Measurements from ENCODE around the gene MCEMP1. TPM values are rescaled to one million over a fixed set of nuclear protein-coding genes. Genes with fewer than 3 reads are reported as not detected.

MCEMP1 gene
- total and polyA plus RNA-seq, 2 of the 4 experiments (the other 2 are of a cell fraction): 0.15 TPM; not detected in 1

GRCh38 chr19:7692417-7693088, 15.7 kb downstream of the MCEMP1 start:
- Histone ChIP-seq H3K27ac (ENCODE audit: insufficient read depth, low read length) (no peak overlapping the region), H2BK5ac (ENCODE audit: low read depth, low read length, poor library complexity, severe bottlenecking) (no peak overlapping the region), H2BK120ac (ENCODE audit: low read depth, low read length) (no peak overlapping the region), H3K27me3 (ENCODE audit: control insufficient read depth, insufficient read depth, low read length) (peaks cover 10% of the 10 kb centered on the region), H3K18ac (ENCODE audit: low read depth, low read length) (no peak overlapping the region), H4K91ac (ENCODE audit: insufficient read depth, low read depth, low read length) (no peak overlapping the region), H3K4ac (ENCODE audit: low read depth, low read length) (no peak overlapping the region), H3K9me3 (ENCODE audit: control insufficient read depth, insufficient read depth, low read length) (peaks cover 2% of the 10 kb centered on the region; the same call in 1 of the 2 replicates), H2AFZ (replicated peaks; ENCODE audit: low read length, poor library complexity) (no peak overlapping the region), H3K36me3 (ENCODE audit: control insufficient read depth, insufficient read depth, low read length) (no peaks in the 10 kb centered on the region), H4K5ac (ENCODE audit: low read depth, low read length) (no peak overlapping the region), H3K14ac (replicated peaks; ENCODE audit: low read depth, low read length) (no peak overlapping the region), H3K4me2 (ENCODE audit: low read depth, low read length) (no peak overlapping the region), H4K8ac (ENCODE audit: low read depth in 2 of 2, low read length in 2 of 2) (no peak overlapping the region), H3K4me3 (ENCODE audit: insufficient read depth, low read depth, low read length) (no peak overlapping the region), H2AK5ac (ENCODE audit: low read depth, low read length) (no peak overlapping the region), H3K9ac (ENCODE audit: low read depth, low read length) (no peak overlapping the region), H2BK15ac (ENCODE audit: low read depth, low read length) (no peak overlapping the region), H3K9me1 (ENCODE audit: insufficient read depth, low read length) (no peaks in the 10 kb centered on the region), H4K20me1 (ENCODE audit: insufficient read depth, low read length) (no peaks in the 10 kb centered on the region), H3K23ac (ENCODE audit: low read depth, low read length) (no peak overlapping the region), H3K79me1 (ENCODE audit: low read depth in 1 of 2, low read length in 2 of 2) (no peaks in the 10 kb centered on the region), H2BK20ac (ENCODE audit: low read depth, low read length) (no peak overlapping the region), H3K56ac (ENCODE audit: extremely low read depth, insufficient read depth, low read length) (no peak overlapping the region), H2AK9ac (replicated peaks; ENCODE audit: low read depth, low read length, poor library complexity) (no peak overlapping the region), H3K4me1 (ENCODE audit: control insufficient read depth, insufficient read depth, low read length) (no peaks in the 10 kb centered on the region)
- intact Hi-C loops (cut with micrococcal nuclease) (no loop called here), in situ Hi-C loops (cut with MboI; ENCODE audit: low sequenced_read_pairs) (no loop called here), dilution Hi-C loops (cut with HindIII; ENCODE audit: low sequenced_read_pairs, unreplicated experiment) (no loop called here)
- DNase-seq (no peak), ATAC-seq (ENCODE audit: low read depth) (no peak)
- POLR2A ChIA-PET (ENCODE audit: unreplicated experiment): no interaction called here
- TF ChIP-seq FOS (IDR thresholded peaks at IDR 0.05; ENCODE audit: low read depth, low read length): no peak
- no peak for TF ChIP-seq SMC3 (IDR thresholded peaks at IDR 0.05; ENCODE audit: low read depth, low read length)
- no peak for TF ChIP-seq BHLHE40 (IDR thresholded peaks at IDR 0.05; ENCODE audit: low read depth, low read length)
- no peak for TF ChIP-seq MAFK (IDR thresholded peaks at IDR 0.05; ENCODE audit: low read depth, low read length)
- no peak for TF ChIP-seq RFX5 (IDR thresholded peaks at IDR 0.05; ENCODE audit: low read depth, low read length)
- no peak for TF ChIP-seq MXI1 (IDR thresholded peaks at IDR 0.05; ENCODE audit: borderline replicate concordance, low read depth, low read length)
- TF ChIP-seq RAD21 (IDR thresholded peaks at IDR 0.05; ENCODE audit: low read length): no peak
- TF ChIP-seq NFE2L2 (IDR thresholded peaks at IDR 0.05; ENCODE audit: low read depth, low read length): no peak
- TF ChIP-seq, protein P1, sequence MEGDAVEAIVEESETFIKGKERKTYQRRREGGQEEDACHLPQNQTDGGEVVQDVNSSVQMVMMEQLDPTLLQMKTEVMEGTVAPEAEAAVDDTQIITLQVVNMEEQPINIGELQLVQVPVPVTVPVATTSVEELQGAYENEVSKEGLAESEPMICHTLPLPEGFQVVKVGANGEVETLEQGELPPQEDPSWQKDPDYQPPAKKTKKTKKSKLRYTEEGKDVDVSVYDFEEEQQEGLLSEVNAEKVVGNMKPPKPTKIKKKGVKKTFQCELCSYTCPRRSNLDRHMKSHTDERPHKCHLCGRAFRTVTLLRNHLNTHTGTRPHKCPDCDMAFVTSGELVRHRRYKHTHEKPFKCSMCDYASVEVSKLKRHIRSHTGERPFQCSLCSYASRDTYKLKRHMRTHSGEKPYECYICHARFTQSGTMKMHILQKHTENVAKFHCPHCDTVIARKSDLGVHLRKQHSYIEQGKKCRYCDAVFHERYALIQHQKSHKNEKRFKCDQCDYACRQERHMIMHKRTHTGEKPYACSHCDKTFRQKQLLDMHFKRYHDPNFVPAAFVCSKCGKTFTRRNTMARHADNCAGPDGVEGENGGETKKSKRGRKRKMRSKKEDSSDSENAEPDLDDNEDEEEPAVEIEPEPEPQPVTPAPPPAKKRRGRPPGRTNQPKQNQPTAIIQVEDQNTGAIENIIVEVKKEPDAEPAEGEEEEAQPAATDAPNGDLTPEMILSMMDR (conservative IDR thresholded peaks at IDR 0.05; ENCODE audit: low read depth, low read length): no peak
- TF ChIP-seq CEBPB (IDR thresholded peaks at IDR 0.05; ENCODE audit: low read depth, low read length): no peak
- no TSS peak for BruUV-seq (replicated peaks)
- 65% methylated on average over 9 of the region's 13 CpGs; no CpG with 5 or more reads in 1 of the 2 experiments for WGBS, 2 experiments (ENCODE audit: extremely low coverage in 2 of 2, insufficient read length in 1 of 2)
- CTCF ChIA-PET: no interaction called here

Measured in IMR-90 (cell line).